Stomach smooth muscle (tissue), 2 donors: Measurements from ENCODE around the gene ITIH2.

Source experiments
- H3K27ac ChIP-seq: one replicate; pipeline ENCODE4 v1.7.0; 2013; ENCODE audit warnings: mild to moderate bottlenecking, low read length, inconsistent platforms
- H3K27me3 ChIP-seq, 2 donors: one replicate each; pipeline ENCODE4 v1.7.0; 2013; ENCODE audit warnings: low read length in 2 of 2; ENCODE audit not compliant: insufficient read depth in 2 of 2, control insufficient read depth in 1 of 2
- H3K36me3 ChIP-seq, 2 donors: one replicate each; pipeline ENCODE4 v1.7.0; 2013; ENCODE audit warnings: low read length in 2 of 2; ENCODE audit not compliant: control insufficient read depth in 2 of 2, insufficient read depth in 2 of 2
- H3K4me1 ChIP-seq: one replicate; pipeline ENCODE4 v1.7.0; 2013; ENCODE audit warnings: low read length; ENCODE audit not compliant: control insufficient read depth, insufficient read depth
- H3K4me3 ChIP-seq, 2 donors: one replicate each; pipeline ENCODE4 v1.7.0; 2013; ENCODE audit warnings: low read length in 2 of 2
- H3K9ac ChIP-seq, 2 donors: one replicate each; pipeline ENCODE4 v1.7.0; 2013; ENCODE audit warnings: low read length in 2 of 2, mild to moderate bottlenecking in 1 of 2
- H3K9me3 ChIP-seq, 2 donors: one replicate each; pipeline ENCODE4 v1.7.0; 2013; ENCODE audit warnings: low read length in 2 of 2; ENCODE audit not compliant: control insufficient read depth in 2 of 2
- donor health status: healthy.
- donor health status: Pancreatic carcinoma.

ITIH2 gene

GRCh38 chr10:7697426-7697825, 5.7 kb upstream of the ITIH2 start:
- Histone ChIP-seq H3K4me3 (no peak overlapping the region), H3K36me3 (no peaks in the 10 kb centered on the region), H3K9me3 (no peaks in the 10 kb centered on the region), H3K4me1 (peaks cover 13% of the 10 kb centered on the region), H3K9ac (no peak overlapping the region), H3K27me3 (peaks cover 0 to 2% of the 10 kb centered on the region in 2 donors), H3K27ac (no peak overlapping the region)

- Histone ChIP-seq H3K27ac (no peak overlapping the region), H3K4me3 (no peak overlapping the region), H3K36me3 (no peaks in the 10 kb centered on the region), H3K9ac (no peak overlapping the region), H3K27me3 (peaks cover 3 to 4% of the 10 kb centered on the region in 2 donors), H3K9me3 (no peaks in the 10 kb centered on the region), H3K4me1 (peaks cover 13% of the 10 kb centered on the region)
Observed at GRCh38 chr10:7700577-7701125, 2.5 kb upstream of the ITIH2 start.

- Histone ChIP-seq H3K9me3 (no peaks in the 10 kb centered on the region), H3K27me3 (peaks cover 3 to 4% of the 10 kb centered on the region in 2 donors), H3K36me3 (no peaks in the 10 kb centered on the region), H3K27ac (no peak overlapping the region), H3K4me1 (peaks cover 10% of the 10 kb centered on the region), H3K4me3 (no peak overlapping the region), H3K9ac (no peak overlapping the region)
Observed at GRCh38 chr10:7701158-7701742, 1.9 kb upstream of the ITIH2 start.

GRCh38 chr10:7702288-7702812, 766 bp upstream of the ITIH2 start:
- H3K4me1 ChIP-seq: peaks cover 4% of the 10 kb centered on the region
- H3K4me3 ChIP-seq: no peak overlapping the region
- peaks cover 3 to 4% of the 10 kb centered on the region in 2 donors for H3K27me3 ChIP-seq
- no peaks in the 10 kb centered on the region for H3K9me3 ChIP-seq
- no peaks in the 10 kb centered on the region for H3K36me3 ChIP-seq
- no peak overlapping the region for H3K9ac ChIP-seq
- H3K27ac ChIP-seq: no peak overlapping the region

GRCh38 chr10:7704071-7705016, 1.2 kb downstream of the ITIH2 start:
- Histone ChIP-seq H3K4me3 (no peak overlapping the region), H3K9ac (no peak overlapping the region), H3K36me3 (no peaks in the 10 kb centered on the region), H3K4me1 (no peaks in the 10 kb centered on the region), H3K9me3 (no peaks in the 10 kb centered on the region), H3K27ac (no peak overlapping the region), H3K27me3 (peaks cover 3 to 4% of the 10 kb centered on the region in 2 donors)

- no peaks in the 10 kb centered on the region for H3K4me1 ChIP-seq
- peaks cover 3 to 4% of the 10 kb centered on the region in 2 donors for H3K27me3 ChIP-seq
- H3K27ac ChIP-seq: no peak overlapping the region
Observed at GRCh38 chr10:7705341-7705740, 2.2 kb downstream of the ITIH2 start.

GRCh38 chr10:7706534-7707073, 3.5 kb downstream of the ITIH2 start:
- Histone ChIP-seq H3K27me3 (peaks cover 3 to 4% of the 10 kb centered on the region in 2 donors), H3K4me3 (no peak overlapping the region), H3K9me3 (no peaks in the 10 kb centered on the region), H3K36me3 (no peaks in the 10 kb centered on the region), H3K9ac (no peak overlapping the region), H3K27ac (no peak overlapping the region), H3K4me1 (no peaks in the 10 kb centered on the region)

More at GRCh38 chr10:7705341-7705740, 2.2 kb downstream of the ITIH2 start:
- Histone ChIP-seq H3K4me3 (no peak overlapping the region), H3K9me3 (no peaks in the 10 kb centered on the region), H3K9ac (no peak overlapping the region), H3K36me3 (no peaks in the 10 kb centered on the region)

GRCh38 chr10:7707102-7707501, 4.0 kb downstream of the ITIH2 start:
- Histone ChIP-seq H3K27ac (no peak overlapping the region), H3K4me3 (no peak overlapping the region), H3K9me3 (no peaks in the 10 kb centered on the region), H3K27me3 (peaks cover 3 to 4% of the 10 kb centered on the region in 2 donors), H3K36me3 (no peaks in the 10 kb centered on the region), H3K9ac (no peak overlapping the region), H3K4me1 (no peaks in the 10 kb centered on the region)

GRCh38 chr10:7707858-7708622, 4.9 kb downstream of the ITIH2 start:
- peaks cover 1 to 3% of the 10 kb centered on the region in 2 donors for H3K27me3 ChIP-seq
- H3K4me3 ChIP-seq: no peak overlapping the region
- no peak overlapping the region for H3K27ac ChIP-seq
- no peaks in the 10 kb centered on the region for H3K9me3 ChIP-seq
- H3K4me1 ChIP-seq: no peaks in the 10 kb centered on the region
- H3K36me3 ChIP-seq: no peaks in the 10 kb centered on the region
- H3K9ac ChIP-seq: no peak overlapping the region

- no peak overlapping the region for H3K9ac ChIP-seq
- H3K27ac ChIP-seq: no peak overlapping the region
- no peaks in the 10 kb centered on the region for H3K9me3 ChIP-seq
- H3K27me3 ChIP-seq: no peaks in the 10 kb centered on the region
- H3K4me3 ChIP-seq: no peak overlapping the region
- H3K36me3 ChIP-seq: no peaks in the 10 kb centered on the region
- H3K4me1 ChIP-seq: no peaks in the 10 kb centered on the region
Observed at GRCh38 chr10:7708832-7709231, 5.7 kb downstream of the ITIH2 start.
